Stimulated activated naive CD8-positive, alpha-beta T cell treated with anti-CD3 and anti-CD28 coated beads, Interleukin-15, Interleukin-2, amounts not matched to agents 100 U/mL and 50 U/mL, for 24 hours (primary cell): ENCODE data around the gene MAPKAPK2.

Experiments
- ATAC-seq: fragments of 150-1000 bp; cut with Tn5 transposase; one replicate; pipeline ENCODE4 v1.10.0; 2021
- DNase-seq: peaks from one replicate; pipeline ENCODE4 v3.0.0; 2021

MAPKAPK2 gene

DNA sequence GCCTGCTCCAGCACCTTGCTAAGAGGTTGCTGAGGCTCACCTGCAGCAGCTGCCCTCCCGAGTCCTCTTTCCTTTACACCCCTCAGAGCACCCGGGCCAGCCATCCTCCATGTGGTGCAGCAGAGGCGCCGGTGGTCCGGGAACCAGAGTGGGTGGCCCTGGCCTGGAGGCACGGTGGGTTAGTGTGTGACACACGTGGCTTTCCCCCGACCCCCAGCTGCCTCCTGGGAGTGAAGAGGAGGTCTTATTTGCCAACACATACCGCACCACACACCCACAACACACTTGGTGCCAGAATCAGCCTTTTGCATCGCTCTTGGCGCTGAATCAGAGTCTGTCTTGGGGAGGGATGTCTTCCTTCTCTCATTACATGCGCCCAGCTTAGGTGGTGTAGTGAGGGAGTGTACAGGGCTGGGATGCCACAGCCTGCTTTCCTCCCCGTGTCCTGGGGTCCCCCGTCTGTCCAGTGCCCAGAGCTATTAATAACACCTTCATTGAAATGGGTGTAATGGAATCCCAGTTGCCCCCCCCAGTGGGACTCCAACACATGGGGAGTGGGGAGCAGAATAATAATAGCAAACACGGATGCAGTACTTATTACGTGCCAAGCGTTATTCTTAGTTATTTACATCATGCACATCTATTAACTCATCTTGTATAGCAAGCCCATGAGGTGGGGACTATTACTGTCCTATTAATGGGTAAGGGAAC is 38.2 kb downstream of the MAPKAPK2 start:
- ATAC-seq (peak; percentile 13), DNase-seq (no peak)

- DNase-seq (no peak), ATAC-seq (no peak)
Observed at GRCh38 chr1:206723462-206723804, 38.7 kb downstream of the MAPKAPK2 start.

DNA sequence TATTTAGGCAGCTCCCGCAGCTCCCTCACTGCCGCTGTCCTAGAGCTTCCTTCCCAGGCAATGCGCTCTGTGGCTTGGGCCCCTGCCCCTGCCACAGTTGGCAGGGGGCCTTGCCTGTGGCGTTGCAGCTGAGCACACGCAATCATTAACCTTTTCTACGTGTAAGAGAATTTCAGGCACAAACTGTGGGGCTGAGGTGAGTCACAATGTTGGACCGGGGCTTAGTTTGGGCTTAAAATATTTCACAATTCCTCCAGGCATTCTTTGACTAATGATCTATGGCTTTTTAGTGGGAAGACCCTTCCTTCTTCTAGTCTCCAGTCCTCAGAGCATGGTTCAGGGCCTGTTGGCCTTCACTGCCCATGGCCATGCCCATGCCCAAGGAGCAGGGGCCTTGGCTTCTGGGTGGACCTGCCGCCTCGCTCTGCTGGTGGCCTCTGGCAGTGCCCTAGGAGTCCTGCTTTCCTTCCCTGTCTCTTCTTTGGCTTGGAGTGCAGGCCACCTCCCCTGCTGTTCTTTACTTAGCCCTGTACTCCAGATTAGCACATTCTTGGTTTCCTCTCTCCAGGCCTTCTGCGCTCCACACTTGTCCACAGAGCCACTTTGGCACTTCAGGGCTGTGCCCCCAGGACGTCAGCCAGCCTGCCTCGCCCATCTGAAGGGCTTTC is 39.2 kb downstream of the MAPKAPK2 start:
- DNase-seq, result no peak
- ATAC-seq, result no peak

DNA sequence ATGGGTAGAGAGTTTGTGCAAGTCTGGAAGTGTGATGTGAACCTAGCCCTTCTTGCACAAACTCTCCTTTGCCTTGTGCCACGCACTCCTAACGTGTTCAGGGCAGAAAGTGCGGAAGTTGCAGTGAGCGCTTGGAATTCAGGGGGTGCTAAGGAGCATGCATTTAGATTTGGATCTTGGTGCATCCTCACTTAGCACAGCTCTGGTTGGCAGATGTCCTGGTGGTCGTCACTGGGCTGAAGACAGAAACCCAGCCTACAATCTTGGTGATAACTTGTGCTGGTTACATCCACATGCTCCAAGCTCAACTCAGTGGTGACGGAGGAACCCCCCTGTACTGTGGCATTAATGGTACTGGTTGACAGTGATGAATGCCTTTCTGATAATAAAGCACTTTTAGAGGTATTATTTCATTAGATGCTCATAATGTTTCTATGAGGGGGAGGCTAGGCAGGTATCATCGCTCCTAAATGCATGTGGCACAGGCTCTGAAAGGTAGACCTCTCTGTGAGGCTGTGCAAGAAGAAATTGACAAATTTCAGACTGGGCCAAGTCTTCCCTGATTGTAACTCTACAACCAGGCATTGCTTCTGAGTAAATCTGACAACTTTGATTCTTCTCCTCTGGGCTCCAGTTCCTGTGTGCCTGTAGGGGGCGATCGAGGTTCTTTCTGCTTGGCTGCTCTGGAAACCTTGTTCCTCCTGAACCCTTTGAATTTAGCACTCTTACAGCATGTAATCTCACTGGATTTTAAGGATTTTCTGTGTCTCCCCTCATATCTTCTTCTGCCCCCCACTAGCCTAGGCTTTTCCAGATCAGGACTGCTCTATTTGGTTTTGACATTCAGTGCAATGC is 40.6 kb downstream of the MAPKAPK2 start:
- ATAC-seq, result no peak
- DNase-seq, result peak; percentile 76

DNA sequence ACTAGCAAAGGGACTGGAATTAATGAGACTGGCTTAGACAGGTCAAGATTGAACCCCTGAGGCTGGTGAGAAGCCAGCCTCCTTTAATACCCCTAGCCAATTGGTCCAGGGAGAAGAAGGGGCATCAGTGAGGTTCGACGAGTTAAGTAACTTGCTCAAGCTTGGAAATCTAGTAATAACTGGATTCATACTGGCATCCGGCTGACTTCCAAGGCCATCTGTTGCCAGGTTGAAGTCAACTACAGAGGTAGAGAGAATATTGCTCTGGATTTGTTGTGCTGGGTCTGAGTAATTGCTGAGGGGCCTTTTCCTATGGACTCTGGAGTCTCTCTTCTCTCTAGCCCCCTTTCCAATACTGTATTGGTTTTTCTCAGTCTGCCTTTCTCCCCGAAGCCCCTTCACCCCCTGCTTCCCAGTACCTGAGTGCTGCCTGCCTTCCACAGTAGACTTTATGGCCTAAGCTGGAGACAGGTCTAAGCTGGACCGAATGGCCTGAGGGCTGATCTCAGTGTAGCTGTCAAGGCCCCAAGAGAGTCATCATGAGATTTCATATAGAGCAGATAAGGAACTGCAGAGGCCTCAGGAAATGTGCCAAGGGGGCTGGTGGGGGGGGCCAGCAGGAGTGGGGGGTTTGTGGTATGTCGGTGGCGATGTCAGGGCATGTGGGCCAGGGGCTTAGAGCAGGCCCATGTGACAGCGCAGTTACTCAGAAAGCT is 43.4 kb downstream of the MAPKAPK2 start:
- ATAC-seq, result no peak
- no peak for DNase-seq

GRCh38 chr1:206728697-206728987 is 43.9 kb downstream of the MAPKAPK2 start:
- DNase-seq (no peak), ATAC-seq (no peak)

GRCh38 chr1:206729050-206729449 is 44.3 kb downstream of the MAPKAPK2 start:
- no peak for DNase-seq
- no peak for ATAC-seq

GRCh38 chr1:206729507-206729906 is 44.8 kb downstream of the MAPKAPK2 start:
- DNase-seq, result no peak

DNA sequence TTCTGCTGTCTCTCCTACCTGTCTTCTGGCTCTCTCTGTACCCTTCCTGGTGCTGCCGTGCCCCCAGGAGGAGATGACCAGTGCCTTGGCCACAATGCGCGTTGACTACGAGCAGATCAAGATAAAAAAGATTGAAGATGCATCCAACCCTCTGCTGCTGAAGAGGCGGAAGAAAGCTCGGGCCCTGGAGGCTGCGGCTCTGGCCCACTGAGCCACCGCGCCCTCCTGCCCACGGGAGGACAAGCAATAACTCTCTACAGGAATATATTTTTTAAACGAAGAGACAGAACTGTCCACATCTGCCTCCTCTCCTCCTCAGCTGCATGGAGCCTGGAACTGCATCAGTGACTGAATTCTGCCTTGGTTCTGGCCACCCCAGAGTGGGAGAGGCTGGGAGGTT is 47.8 kb downstream of the MAPKAPK2 start:
- ATAC-seq (no peak), DNase-seq (no peak)

More at GRCh38 chr1:206729507-206729906, 44.8 kb downstream of the MAPKAPK2 start:
- no peak for ATAC-seq

GRCh38 chr1:206732992-206733391 is 48.3 kb downstream of the MAPKAPK2 start:
- ATAC-seq (no peak), DNase-seq (no peak)

DNA sequence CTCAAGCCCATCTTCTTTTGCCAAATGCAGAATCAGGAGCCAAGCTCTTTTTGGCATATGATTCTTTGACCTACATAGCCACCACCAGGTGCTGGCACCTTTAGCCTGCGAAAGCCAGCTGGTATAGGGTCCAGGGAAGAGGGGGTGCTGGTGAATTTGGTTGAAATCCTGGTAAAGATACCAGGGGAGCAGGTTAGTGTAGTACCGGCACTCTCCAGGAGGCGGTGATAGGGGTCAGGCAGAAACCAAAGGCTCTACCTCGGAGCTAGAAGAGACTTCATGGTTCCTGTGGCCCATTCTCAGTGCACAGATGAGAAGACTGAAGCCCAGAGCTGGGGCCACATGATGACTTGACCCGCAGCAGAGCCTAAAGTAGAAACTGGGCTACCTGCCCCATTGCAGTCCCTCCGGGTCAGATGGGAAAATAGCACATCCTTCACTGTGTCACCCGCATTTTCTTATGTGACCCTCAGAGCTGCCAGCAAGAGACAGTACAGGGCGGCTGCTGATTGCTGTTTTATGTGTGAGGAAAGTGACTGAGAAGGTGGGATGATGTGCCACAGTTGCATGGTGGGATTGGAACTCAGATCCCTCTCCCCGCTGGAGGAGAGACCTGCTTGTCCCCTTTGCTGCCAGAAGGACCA is 49.9 kb downstream of the MAPKAPK2 start:
- DNase-seq (peak; percentile 91), ATAC-seq (no peak)

- ATAC-seq, result no peak
- no peak for DNase-seq
Observed at GRCh38 chr1:206735553-206736031, 50.9 kb downstream of the MAPKAPK2 start.

- DNase-seq, result peak; percentile 31
- ATAC-seq, result no peak
Observed at GRCh38 chr1:206736878-206737728, 52.4 kb downstream of the MAPKAPK2 start.

DNA sequence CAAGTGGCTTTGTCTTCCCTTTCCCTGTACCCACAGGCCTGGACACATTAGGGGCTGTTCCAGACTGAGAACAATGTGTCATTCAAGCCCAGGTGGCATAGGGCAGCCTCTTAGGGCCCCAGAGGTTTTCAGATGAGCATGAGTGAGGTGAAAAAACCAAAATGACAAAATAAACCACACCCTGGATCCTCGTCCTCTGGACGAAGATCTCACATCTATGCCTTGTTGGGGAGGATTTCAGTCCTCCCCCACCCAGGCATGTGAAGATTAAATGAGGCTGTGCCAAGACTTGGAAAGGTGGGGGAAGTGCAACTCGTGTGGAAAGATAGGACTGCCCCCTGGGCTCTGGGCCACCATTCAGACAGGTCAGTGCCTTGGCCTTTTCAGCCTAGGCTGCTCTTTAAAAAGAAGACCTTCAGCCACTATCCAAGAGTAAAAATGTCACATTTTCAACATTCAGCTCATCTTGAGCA is 53.1 kb downstream of the MAPKAPK2 start:
- peak; percentile 53 for ATAC-seq
- peak; percentile 45 for DNase-seq

GRCh38 chr1:206738370-206739366 is 54.0 kb downstream of the MAPKAPK2 start:
- ATAC-seq, result no peak
- no peak for DNase-seq

DNA sequence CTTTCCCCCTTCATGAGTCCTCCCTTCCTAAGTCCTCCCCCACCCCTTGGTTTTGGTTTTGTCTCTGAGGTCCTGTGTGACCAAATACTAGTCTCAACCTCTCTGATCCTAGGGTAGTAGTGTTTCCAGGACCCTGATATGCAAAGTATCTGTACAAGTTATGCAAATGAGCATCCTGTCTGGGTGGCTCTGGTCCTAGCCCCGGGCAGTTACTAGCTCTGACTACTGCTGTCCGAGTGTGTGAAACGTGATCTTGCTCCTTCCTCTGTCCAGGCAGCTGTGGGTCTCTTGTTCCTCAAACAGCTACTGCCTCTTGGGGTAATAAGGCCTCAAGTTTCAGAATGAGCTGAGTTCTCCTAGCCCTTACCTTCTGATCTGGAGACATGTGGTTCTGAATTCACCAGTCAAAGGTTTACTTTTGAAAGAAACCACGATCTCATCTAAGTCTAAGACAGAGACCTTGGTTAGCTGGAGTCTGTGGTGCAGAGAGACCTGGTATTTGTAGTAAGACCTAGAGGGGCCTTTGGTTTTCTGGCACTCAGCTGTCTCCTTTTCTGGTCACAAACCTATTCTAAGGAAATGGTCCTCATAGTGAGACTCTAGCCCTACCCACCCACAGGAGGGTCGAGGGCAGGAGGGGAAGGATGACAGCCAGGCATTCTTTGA is 54.8 kb downstream of the MAPKAPK2 start:
- DNase-seq (peak; percentile 50), ATAC-seq (peak; percentile 77)

DNA sequence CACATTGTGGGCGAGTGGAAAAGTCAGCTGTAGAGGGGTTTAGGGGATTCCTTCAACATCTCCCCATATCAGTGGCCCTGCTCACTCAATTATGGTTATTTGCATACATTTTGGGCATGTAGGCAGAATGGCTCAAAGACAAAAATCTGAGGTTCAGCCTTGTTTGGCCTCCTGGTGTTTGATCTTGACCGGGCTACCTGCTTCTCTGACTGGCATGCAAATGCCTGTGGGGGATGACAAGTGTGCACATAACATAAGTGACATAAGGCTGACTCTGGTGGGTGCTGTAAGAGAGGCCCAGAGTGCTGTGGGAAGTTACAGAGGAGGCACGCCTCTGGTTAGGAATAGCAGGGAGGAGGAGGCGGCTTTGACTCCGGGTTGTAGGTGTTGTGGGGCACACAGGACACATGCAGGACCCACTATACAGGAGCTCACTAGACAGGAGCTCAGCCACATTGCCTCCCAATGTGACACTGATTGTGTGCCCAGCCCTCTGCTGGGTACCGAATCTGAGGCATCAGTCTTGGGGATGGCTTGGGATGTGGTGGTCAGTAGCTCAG is 56.5 kb downstream of the MAPKAPK2 start:
- no peak for ATAC-seq
- no peak for DNase-seq

GRCh38 chr1:206742719-206743383 is 58.1 kb downstream of the MAPKAPK2 start:
- peak; percentile 44 for ATAC-seq
- DNase-seq, result peak; percentile 57
